Ovary (tissue), 3 donors: Measurements from ENCODE around the gene INPP4A.

Source experiments
- POLR2A ChIP-seq: fragments of 450-650 bp; IDR thresholded peaks from one replicate; pipeline ENCODE4 v1.6.1; 2017; ENCODE audit warnings: antibody characterized with exemption, mild to moderate bottlenecking, moderate library complexity
- TF ChIP-seq, protein P1 (sequence below), 3 donors: fragments of 450-650 bp in 2 of 3; fragments of 200-600 bp in 1 of 3; IDR thresholded peaks; one replicate each; pipeline versions ENCODE4 v1.5.1 to v1.8.0; 2016 to 2022; ENCODE audit warnings: antibody characterized with exemption in 3 of 3, mild to moderate bottlenecking in 1 of 3
- donor health status: DM: no; HTN: no; CAD: no.

- TF ChIP-seq, protein P1, sequence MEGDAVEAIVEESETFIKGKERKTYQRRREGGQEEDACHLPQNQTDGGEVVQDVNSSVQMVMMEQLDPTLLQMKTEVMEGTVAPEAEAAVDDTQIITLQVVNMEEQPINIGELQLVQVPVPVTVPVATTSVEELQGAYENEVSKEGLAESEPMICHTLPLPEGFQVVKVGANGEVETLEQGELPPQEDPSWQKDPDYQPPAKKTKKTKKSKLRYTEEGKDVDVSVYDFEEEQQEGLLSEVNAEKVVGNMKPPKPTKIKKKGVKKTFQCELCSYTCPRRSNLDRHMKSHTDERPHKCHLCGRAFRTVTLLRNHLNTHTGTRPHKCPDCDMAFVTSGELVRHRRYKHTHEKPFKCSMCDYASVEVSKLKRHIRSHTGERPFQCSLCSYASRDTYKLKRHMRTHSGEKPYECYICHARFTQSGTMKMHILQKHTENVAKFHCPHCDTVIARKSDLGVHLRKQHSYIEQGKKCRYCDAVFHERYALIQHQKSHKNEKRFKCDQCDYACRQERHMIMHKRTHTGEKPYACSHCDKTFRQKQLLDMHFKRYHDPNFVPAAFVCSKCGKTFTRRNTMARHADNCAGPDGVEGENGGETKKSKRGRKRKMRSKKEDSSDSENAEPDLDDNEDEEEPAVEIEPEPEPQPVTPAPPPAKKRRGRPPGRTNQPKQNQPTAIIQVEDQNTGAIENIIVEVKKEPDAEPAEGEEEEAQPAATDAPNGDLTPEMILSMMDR (IDR thresholded peaks at IDR 0.05), result no peak
- no peak for TF ChIP-seq POLR2A
Measured at GRCh38 chr2:98470851-98471255, 26.2 kb downstream of the INPP4A start.
